Panc1 (cell line): ENCODE data around the gene EXD1. TPM values are rescaled to one million over a fixed set of nuclear protein-coding genes. Genes with fewer than 3 reads are reported as not detected.

ENCODE experiments used
- ATAC-seq: fragments of 200-7000 bp; cut with Tn5 transposase; 2 replicates; pipeline ENCODE4 v1.9.1; 2020; ENCODE audit warnings: mild to moderate bottlenecking, moderate library complexity
- BruUV-seq: library from RNA; stranded (reverse); fragments of 400-500 nt; replicated peaks from 2 replicates; lab custom pipeline; 2021; lab: Mats Ljungman, UMichigan
- CTCF ChIA-PET: fragments of 300-600 bp; sonication (Branson Sonifier 250); formaldehyde crosslinking; loops from one replicate; lab custom pipeline; 2022; ENCODE audit warnings: antibody characterized with exemption; lab: Charles Lee
- POLR2A ChIA-PET: fragments of 300-600 bp; sonication (Branson Sonifier 250); formaldehyde crosslinking; loops from one replicate; lab custom pipeline; 2022; ENCODE audit warnings: antibody characterized with exemption; lab: Charles Lee
- DNase-seq: peaks from one replicate; pipeline ENCODE4 v3.0.0-alpha.2; 2010; ENCODE audit warnings: low read depth, low spot score
- H3K27ac ChIP-seq: 2 replicates; pipeline ENCODE4 v1.5.1; 2011; ENCODE audit warnings: mild to moderate bottlenecking, low read length, inconsistent platforms
- H3K27me3 ChIP-seq: fragments of 200-500 bp; sonication (Bioruptor generic); 2 replicates; pipeline ENCODE4 v1.6.0; 2014; ENCODE audit warnings: low read length, inconsistent platforms; ENCODE audit not compliant: control insufficient read depth, insufficient read depth
- H3K36me3 ChIP-seq: fragments of 200-500 bp; sonication (Bioruptor generic); 2 replicates; pipeline ENCODE4 v1.5.1; 2014; ENCODE audit warnings: inconsistent platforms, mild to moderate bottlenecking, low read length, moderate library complexity; ENCODE audit not compliant: control insufficient read depth, insufficient read depth
- H3K4me1 ChIP-seq: 2 replicates; pipeline ENCODE4 v1.5.1; 2011; ENCODE audit warnings: inconsistent platforms, mild to moderate bottlenecking, low read length, moderate library complexity; ENCODE audit not compliant: control insufficient read depth, insufficient read depth
- H3K4me3 ChIP-seq, 2 experiments: 2 replicates each; pipeline ENCODE4 v1.5.1; 2011 to 2012; ENCODE audit warnings: low read depth in 2 of 2, low read length in 2 of 2, mild to moderate bottlenecking in 2 of 2, inconsistent platforms in 1 of 2, moderate library complexity in 1 of 2
- H3K9me3 ChIP-seq: fragments of 200-500 bp; sonication (Bioruptor generic); 2 replicates; pipeline ENCODE4 v1.5.1; 2014; ENCODE audit warnings: low read depth, mild to moderate bottlenecking, inconsistent platforms, low read length, moderate library complexity; ENCODE audit not compliant: control insufficient read depth, insufficient read depth
- POLR2AphosphoS5 ChIP-seq: IDR thresholded peaks from 2 replicates; pipeline ENCODE4 v1.6.1; 2012; ENCODE audit warnings: mild to moderate bottlenecking, low read depth, low read length, moderate library complexity
- SIN3A ChIP-seq: IDR thresholded peaks from 2 replicates; pipeline ENCODE4 v1.6.1; 2012; ENCODE audit warnings: low read depth, mild to moderate bottlenecking, low read length, moderate library complexity, borderline replicate concordance; ENCODE audit not compliant: insufficient read depth
- TCF7L2 ChIP-seq: IDR thresholded peaks from 2 replicates; pipeline ENCODE4 v1.6.1; 2011; ENCODE audit warnings: mild to moderate bottlenecking, low read depth, low read length, inconsistent platforms
- in situ Hi-C: cut with HindIII; loops from 2 replicates; pipeline ENCODE4 v1.10.0; 2016; ENCODE audit warnings: low sequenced_read_pairs, low pct_unique_long_range_greater_than_20kb
- intact Hi-C: fragments of 100-400 bp; cut with micrococcal nuclease; formaldehyde crosslinking; loops from one replicate; pipeline ENCODE4 v1.10.0; 2022; ENCODE audit not compliant: unreplicated experiment
- total RNA-seq: library from RNA; stranded (reverse); gene quantifications from one replicate; pipeline ENCODE4 v1.2.1, GENCODE V29; 2021; ENCODE audit not compliant: unreplicated experiment
- TF ChIP-seq, protein P1 (sequence below), 2 experiments: IDR thresholded peaks; 2 replicates each; pipeline ENCODE4 v1.6.1; 2011 to 2012; ENCODE audit warnings: low read depth in 2 of 2, control low read depth in 1 of 2, low read length in 1 of 2, mild to moderate bottlenecking in 1 of 2, moderate library complexity in 1 of 2; ENCODE audit not compliant: insufficient read depth in 1 of 2
- TF ChIP-seq, protein P2 (sequence below): fragments of 450-650 bp; IDR thresholded peaks from 2 replicates; pipeline ENCODE4 v1.5.1; 2017; ENCODE audit warnings: mild to moderate bottlenecking

Gene EXD1
- total RNA-seq, 1 experiment from 2014 or later: 0.15 TPM

DNA sequence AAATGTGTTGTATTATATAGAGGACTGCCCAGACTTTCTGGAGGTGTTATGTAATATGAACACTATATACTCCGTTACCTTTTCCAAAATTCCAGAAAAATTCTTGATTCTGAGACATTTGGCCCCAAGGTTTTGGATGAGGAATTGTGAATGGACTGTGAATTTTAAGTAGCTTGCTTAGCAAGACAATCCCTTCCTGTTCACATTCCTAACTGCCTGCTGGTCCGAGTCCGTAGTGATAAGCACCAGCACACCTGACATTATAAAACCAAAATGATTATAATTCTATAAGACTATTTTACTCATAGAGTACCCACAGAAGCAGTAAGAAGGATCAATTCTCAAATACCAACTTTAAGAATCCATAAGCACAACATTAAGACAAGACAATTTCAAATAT, 11.2 kb downstream of the EXD1 start:
- POLR2A ChIA-PET: interaction anchor here (0.5 kb wide), 1 partner anchor 24 kb away, joined by 3 read pairs; no protein-coding TSS in a partner anchor
- in situ Hi-C loops: no loop called here
- DNase-seq (no peak), ATAC-seq (no peak)
- no peaks in the 10 kb centered on the region; the same call in 1 of the 2 replicates for H3K27me3 ChIP-seq
- intact Hi-C loops: no loop called here
- H3K27ac ChIP-seq: no peak overlapping the region
- no TSS peak for BruUV-seq
- H3K4me1 ChIP-seq: no peaks in the 10 kb centered on the region
- no peaks in the 10 kb centered on the region for H3K36me3 ChIP-seq
- H3K4me3 ChIP-seq: no peak overlapping the region
- TF ChIP-seq, protein P1, sequence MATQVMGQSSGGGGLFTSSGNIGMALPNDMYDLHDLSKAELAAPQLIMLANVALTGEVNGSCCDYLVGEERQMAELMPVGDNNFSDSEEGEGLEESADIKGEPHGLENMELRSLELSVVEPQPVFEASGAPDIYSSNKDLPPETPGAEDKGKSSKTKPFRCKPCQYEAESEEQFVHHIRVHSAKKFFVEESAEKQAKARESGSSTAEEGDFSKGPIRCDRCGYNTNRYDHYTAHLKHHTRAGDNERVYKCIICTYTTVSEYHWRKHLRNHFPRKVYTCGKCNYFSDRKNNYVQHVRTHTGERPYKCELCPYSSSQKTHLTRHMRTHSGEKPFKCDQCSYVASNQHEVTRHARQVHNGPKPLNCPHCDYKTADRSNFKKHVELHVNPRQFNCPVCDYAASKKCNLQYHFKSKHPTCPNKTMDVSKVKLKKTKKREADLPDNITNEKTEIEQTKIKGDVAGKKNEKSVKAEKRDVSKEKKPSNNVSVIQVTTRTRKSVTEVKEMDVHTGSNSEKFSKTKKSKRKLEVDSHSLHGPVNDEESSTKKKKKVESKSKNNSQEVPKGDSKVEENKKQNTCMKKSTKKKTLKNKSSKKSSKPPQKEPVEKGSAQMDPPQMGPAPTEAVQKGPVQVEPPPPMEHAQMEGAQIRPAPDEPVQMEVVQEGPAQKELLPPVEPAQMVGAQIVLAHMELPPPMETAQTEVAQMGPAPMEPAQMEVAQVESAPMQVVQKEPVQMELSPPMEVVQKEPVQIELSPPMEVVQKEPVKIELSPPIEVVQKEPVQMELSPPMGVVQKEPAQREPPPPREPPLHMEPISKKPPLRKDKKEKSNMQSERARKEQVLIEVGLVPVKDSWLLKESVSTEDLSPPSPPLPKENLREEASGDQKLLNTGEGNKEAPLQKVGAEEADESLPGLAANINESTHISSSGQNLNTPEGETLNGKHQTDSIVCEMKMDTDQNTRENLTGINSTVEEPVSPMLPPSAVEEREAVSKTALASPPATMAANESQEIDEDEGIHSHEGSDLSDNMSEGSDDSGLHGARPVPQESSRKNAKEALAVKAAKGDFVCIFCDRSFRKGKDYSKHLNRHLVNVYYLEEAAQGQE (IDR thresholded peaks at IDR 0.05; ENCODE audit: insufficient read depth in 1 of 2, low read depth in 2 of 2, low read length in 1 of 2): no peak
- H3K9me3 ChIP-seq: no peaks in the 10 kb centered on the region
- CTCF ChIA-PET: no interaction called here

DNA sequence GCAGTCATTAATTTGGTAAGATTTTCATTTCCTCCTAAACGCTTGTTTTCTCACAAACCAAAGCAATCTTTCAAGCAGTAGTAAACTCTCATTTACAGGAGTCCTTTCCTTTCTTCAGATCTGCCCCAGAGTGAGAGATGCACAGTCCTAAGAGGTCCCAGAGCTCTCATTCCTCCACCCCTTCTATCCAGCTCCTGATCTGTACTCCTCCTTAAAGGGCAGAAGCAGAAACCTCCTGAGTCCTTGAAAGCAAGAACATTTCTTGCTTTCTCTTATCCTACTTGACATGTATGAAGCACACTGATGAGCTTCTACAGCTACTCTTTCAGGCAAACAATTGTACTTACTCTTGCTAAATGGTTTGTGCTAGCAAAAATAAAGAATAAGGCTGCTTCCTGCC, 11.7 kb downstream of the EXD1 start:
- Histone ChIP-seq H3K4me1 (no peaks in the 10 kb centered on the region), H3K4me3 (no peak overlapping the region), H3K27me3 (no peaks in the 10 kb centered on the region; the same call in 1 of the 2 replicates), H3K27ac (no peak overlapping the region), H3K36me3 (no peaks in the 10 kb centered on the region), H3K9me3 (no peaks in the 10 kb centered on the region)
- in situ Hi-C loops (no loop called here), intact Hi-C loops (no loop called here)
- no peak for DNase-seq
- CTCF ChIA-PET: no interaction called here
- POLR2A ChIA-PET: no interaction called here
- TF ChIP-seq SIN3A (no peak), POLR2AphosphoS5 (no peak), TCF7L2 (no peak)
- TF ChIP-seq, protein P2, sequence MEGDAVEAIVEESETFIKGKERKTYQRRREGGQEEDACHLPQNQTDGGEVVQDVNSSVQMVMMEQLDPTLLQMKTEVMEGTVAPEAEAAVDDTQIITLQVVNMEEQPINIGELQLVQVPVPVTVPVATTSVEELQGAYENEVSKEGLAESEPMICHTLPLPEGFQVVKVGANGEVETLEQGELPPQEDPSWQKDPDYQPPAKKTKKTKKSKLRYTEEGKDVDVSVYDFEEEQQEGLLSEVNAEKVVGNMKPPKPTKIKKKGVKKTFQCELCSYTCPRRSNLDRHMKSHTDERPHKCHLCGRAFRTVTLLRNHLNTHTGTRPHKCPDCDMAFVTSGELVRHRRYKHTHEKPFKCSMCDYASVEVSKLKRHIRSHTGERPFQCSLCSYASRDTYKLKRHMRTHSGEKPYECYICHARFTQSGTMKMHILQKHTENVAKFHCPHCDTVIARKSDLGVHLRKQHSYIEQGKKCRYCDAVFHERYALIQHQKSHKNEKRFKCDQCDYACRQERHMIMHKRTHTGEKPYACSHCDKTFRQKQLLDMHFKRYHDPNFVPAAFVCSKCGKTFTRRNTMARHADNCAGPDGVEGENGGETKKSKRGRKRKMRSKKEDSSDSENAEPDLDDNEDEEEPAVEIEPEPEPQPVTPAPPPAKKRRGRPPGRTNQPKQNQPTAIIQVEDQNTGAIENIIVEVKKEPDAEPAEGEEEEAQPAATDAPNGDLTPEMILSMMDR: no peak
- TF ChIP-seq, protein P1 (IDR thresholded peaks at IDR 0.05; ENCODE audit: insufficient read depth in 1 of 2, low read depth in 2 of 2, low read length in 1 of 2): no peak
- no TSS peak for BruUV-seq
- no peak; the same call in 1 of the 2 replicates for ATAC-seq
